ENCODE data around the gene HSPA6. TPM values are rescaled to one million over a fixed set of nuclear protein-coding genes. Genes with fewer than 3 reads are reported as not detected.

The HSPA6 gene
- polyA plus RNA-seq, 1 donor from 2014 or later, result 3.8 TPM

- no peaks in the 10 kb centered on the region for H3K79me2 ChIP-seq (replicated peaks; ENCODE audit: insufficient read depth, low read length)
These were observed 43.8 kb upstream of the HSPA6 start for GRCh38 chr1:161480381-161481035.

DNA sequence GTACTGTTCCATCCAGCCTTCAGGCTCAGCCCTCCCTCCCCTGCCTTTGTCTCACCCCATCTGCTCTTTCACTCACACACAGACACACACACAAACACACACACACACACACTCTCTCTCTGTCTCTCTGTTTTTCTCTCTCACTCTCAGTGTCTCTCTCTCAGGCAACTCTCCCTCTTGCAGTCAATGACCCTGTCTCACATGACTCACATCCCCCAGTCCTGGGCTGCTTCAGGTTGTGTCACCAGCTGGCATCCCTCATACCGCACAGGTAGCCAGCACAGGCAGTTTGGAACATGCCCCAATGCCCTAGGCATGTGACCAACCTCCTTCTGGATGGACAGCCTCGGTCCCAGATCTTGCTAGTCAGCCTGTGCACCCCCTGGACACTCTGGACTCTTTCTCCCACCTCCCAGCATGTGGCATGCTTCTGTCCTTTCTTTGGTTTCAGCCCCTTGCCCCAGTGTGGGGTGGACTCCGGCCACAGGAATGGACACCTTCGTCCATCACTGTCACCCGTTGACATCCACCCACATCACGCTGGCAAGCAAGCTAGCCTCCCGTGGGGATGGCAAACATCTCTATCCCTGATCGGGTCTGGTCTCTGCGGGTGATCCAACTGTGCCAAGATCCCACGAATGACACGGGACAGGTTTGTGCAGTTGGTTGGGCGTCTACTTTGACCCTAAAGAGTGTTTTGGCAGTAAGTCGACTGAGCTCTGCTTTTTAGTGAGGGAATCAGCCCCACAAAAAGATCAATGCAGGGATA lies 42.5 kb upstream of the HSPA6 start:
- Histone ChIP-seq H3K9ac (ENCODE audit: low read length) (no peak overlapping the region), H3K4me3 (ENCODE audit: low read length) (no peak overlapping the region), H3F3A (ENCODE audit: insufficient read depth, low read length, poor library complexity, severe bottlenecking) (no peaks in the 10 kb centered on the region), H3K9me2 (ENCODE audit: insufficient read depth, low read length) (no peaks in the 10 kb centered on the region), H3K9me3 (ENCODE audit: low read length) (no peaks in the 10 kb centered on the region), H3K36me3 (ENCODE audit: insufficient read depth, low read length) (no peaks in the 10 kb centered on the region), H4K20me1 (ENCODE audit: insufficient read depth) (no peaks in the 10 kb centered on the region), H2AFZ (ENCODE audit: low read depth, low read length) (no peak overlapping the region), H3K4me2 (ENCODE audit: low read length) (no peak overlapping the region), H3K79me2 (replicated peaks; ENCODE audit: insufficient read depth, low read length) (no peaks in the 10 kb centered on the region), H3K27me3 (ENCODE audit: insufficient read depth, low read depth, low read length) (peaks cover 8% of the 10 kb centered on the region), H3K27ac (ENCODE audit: low read length) (no peak overlapping the region)
- TF ChIP-seq, protein P1, sequence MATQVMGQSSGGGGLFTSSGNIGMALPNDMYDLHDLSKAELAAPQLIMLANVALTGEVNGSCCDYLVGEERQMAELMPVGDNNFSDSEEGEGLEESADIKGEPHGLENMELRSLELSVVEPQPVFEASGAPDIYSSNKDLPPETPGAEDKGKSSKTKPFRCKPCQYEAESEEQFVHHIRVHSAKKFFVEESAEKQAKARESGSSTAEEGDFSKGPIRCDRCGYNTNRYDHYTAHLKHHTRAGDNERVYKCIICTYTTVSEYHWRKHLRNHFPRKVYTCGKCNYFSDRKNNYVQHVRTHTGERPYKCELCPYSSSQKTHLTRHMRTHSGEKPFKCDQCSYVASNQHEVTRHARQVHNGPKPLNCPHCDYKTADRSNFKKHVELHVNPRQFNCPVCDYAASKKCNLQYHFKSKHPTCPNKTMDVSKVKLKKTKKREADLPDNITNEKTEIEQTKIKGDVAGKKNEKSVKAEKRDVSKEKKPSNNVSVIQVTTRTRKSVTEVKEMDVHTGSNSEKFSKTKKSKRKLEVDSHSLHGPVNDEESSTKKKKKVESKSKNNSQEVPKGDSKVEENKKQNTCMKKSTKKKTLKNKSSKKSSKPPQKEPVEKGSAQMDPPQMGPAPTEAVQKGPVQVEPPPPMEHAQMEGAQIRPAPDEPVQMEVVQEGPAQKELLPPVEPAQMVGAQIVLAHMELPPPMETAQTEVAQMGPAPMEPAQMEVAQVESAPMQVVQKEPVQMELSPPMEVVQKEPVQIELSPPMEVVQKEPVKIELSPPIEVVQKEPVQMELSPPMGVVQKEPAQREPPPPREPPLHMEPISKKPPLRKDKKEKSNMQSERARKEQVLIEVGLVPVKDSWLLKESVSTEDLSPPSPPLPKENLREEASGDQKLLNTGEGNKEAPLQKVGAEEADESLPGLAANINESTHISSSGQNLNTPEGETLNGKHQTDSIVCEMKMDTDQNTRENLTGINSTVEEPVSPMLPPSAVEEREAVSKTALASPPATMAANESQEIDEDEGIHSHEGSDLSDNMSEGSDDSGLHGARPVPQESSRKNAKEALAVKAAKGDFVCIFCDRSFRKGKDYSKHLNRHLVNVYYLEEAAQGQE (IDR thresholded peaks at IDR 0.05; ENCODE audit: borderline replicate concordance), result no peak
- TF ChIP-seq EP300 (conservative IDR thresholded peaks at IDR 0.05; ENCODE audit: poor library complexity, severe bottlenecking), result no peak
- TF ChIP-seq SMC3 (conservative IDR thresholded peaks at IDR 0.05; ENCODE audit: poor library complexity), result no peak
- TF ChIP-seq, protein P2, sequence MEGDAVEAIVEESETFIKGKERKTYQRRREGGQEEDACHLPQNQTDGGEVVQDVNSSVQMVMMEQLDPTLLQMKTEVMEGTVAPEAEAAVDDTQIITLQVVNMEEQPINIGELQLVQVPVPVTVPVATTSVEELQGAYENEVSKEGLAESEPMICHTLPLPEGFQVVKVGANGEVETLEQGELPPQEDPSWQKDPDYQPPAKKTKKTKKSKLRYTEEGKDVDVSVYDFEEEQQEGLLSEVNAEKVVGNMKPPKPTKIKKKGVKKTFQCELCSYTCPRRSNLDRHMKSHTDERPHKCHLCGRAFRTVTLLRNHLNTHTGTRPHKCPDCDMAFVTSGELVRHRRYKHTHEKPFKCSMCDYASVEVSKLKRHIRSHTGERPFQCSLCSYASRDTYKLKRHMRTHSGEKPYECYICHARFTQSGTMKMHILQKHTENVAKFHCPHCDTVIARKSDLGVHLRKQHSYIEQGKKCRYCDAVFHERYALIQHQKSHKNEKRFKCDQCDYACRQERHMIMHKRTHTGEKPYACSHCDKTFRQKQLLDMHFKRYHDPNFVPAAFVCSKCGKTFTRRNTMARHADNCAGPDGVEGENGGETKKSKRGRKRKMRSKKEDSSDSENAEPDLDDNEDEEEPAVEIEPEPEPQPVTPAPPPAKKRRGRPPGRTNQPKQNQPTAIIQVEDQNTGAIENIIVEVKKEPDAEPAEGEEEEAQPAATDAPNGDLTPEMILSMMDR (IDR thresholded peaks at IDR 0.05; ENCODE audit: poor library complexity, severe bottlenecking), result no peak
- no peak for TF ChIP-seq MXI1 (conservative IDR thresholded peaks at IDR 0.05; ENCODE audit: poor library complexity, severe bottlenecking)
- no peak for TF ChIP-seq POLR2AphosphoS5 (IDR thresholded peaks at IDR 0.05)
- no peak for TF ChIP-seq TAF1 (IDR thresholded peaks at IDR 0.05; ENCODE audit: low read depth)
- no peak for TF ChIP-seq EZH2 (IDR thresholded peaks at IDR 0.05; ENCODE audit: borderline replicate concordance, insufficient read depth, low read length, poor library complexity, severe bottlenecking)

More at GRCh38 chr1:161480381-161481035, 43.8 kb upstream of the HSPA6 start:
- no peaks in the 10 kb centered on the region for H3K9me3 ChIP-seq (ENCODE audit: low read length)
- no peaks in the 10 kb centered on the region for H4K20me1 ChIP-seq (ENCODE audit: insufficient read depth)
- H3K36me3 ChIP-seq (ENCODE audit: insufficient read depth, low read length), result no peaks in the 10 kb centered on the region
- TF ChIP-seq EZH2 (IDR thresholded peaks at IDR 0.05; ENCODE audit: borderline replicate concordance, insufficient read depth, low read length, poor library complexity, severe bottlenecking), result no peak
- TF ChIP-seq SMC3 (conservative IDR thresholded peaks at IDR 0.05; ENCODE audit: poor library complexity), result no peak
- TF ChIP-seq, protein P1 (IDR thresholded peaks at IDR 0.05; ENCODE audit: borderline replicate concordance), result no peak
- no peak for TF ChIP-seq POLR2AphosphoS5 (IDR thresholded peaks at IDR 0.05)
- TF ChIP-seq TAF1 (IDR thresholded peaks at IDR 0.05; ENCODE audit: low read depth), result no peak
- TF ChIP-seq EP300 (conservative IDR thresholded peaks at IDR 0.05; ENCODE audit: poor library complexity, severe bottlenecking), result no peak
- no peak for TF ChIP-seq MXI1 (conservative IDR thresholded peaks at IDR 0.05; ENCODE audit: poor library complexity, severe bottlenecking)
- TF ChIP-seq RAD21 (conservative IDR thresholded peaks at IDR 0.05), result no peak
- TF ChIP-seq, protein P2 (IDR thresholded peaks at IDR 0.05; ENCODE audit: poor library complexity, severe bottlenecking), result no peak
- H3K4me3 ChIP-seq (ENCODE audit: low read length), result no peak overlapping the region
- no peak overlapping the region for H3K27ac ChIP-seq (ENCODE audit: low read length)
- peaks cover 8% of the 10 kb centered on the region for H3K27me3 ChIP-seq (ENCODE audit: insufficient read depth, low read depth, low read length)
- no peak overlapping the region for H2AFZ ChIP-seq (ENCODE audit: low read depth, low read length)
- no peaks in the 10 kb centered on the region for H3K9me2 ChIP-seq (ENCODE audit: insufficient read depth, low read length)
- H3F3A ChIP-seq (ENCODE audit: insufficient read depth, low read length, poor library complexity, severe bottlenecking), result no peaks in the 10 kb centered on the region
- H3K4me2 ChIP-seq (ENCODE audit: low read length), result no peak overlapping the region
- no peak overlapping the region for H3K9ac ChIP-seq (ENCODE audit: low read length)

All from neural cell (in vitro differentiated cells).